ENCODE results near the gene ETS2.

DNA sequence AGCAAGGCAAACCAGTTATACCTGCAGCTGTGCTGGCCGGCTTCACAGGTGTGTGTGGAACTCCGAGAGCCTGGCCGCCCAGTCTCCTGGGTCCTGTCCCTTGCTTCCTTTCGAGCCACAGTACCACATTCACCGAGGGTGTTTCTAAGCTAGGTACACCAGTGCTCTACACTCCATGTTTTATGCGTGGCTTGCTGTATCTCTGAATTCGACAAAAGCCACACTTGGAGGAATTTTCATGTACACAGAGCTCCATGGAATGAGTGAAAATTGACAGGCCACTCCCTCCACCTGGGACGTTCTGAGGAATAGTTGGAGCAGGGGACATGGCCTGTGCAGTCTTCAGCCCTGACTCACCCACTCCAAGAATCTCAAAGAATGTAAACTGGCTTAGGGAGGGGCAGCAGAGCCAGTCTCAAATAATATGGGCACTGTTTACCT lies 14.0 kb downstream of the ETS2 start:
- TF ChIP-seq, protein P1, sequence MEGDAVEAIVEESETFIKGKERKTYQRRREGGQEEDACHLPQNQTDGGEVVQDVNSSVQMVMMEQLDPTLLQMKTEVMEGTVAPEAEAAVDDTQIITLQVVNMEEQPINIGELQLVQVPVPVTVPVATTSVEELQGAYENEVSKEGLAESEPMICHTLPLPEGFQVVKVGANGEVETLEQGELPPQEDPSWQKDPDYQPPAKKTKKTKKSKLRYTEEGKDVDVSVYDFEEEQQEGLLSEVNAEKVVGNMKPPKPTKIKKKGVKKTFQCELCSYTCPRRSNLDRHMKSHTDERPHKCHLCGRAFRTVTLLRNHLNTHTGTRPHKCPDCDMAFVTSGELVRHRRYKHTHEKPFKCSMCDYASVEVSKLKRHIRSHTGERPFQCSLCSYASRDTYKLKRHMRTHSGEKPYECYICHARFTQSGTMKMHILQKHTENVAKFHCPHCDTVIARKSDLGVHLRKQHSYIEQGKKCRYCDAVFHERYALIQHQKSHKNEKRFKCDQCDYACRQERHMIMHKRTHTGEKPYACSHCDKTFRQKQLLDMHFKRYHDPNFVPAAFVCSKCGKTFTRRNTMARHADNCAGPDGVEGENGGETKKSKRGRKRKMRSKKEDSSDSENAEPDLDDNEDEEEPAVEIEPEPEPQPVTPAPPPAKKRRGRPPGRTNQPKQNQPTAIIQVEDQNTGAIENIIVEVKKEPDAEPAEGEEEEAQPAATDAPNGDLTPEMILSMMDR (IDR thresholded peaks at IDR 0.05), result no peak
- TF ChIP-seq ZFX (IDR thresholded peaks at IDR 0.05; ENCODE audit: borderline replicate concordance), result no peak
